Activated T-cell treated with anti-CD3 and anti-CD28 coated beads, Interleukin-2, amount 50 U/mL, for 1 hour (primary cell): ENCODE data around the gene SPECC1.
"Not testable (repeated sequence)": the region's sequence is repeated elsewhere in the genome, so short reads cannot be mapped to it uniquely, and the experiment has no call there.

Experiments used
- DNase-seq: peaks from one replicate; pipeline ENCODE4 v3.0.0-alpha.2; 2020

Gene SPECC1

DNA sequence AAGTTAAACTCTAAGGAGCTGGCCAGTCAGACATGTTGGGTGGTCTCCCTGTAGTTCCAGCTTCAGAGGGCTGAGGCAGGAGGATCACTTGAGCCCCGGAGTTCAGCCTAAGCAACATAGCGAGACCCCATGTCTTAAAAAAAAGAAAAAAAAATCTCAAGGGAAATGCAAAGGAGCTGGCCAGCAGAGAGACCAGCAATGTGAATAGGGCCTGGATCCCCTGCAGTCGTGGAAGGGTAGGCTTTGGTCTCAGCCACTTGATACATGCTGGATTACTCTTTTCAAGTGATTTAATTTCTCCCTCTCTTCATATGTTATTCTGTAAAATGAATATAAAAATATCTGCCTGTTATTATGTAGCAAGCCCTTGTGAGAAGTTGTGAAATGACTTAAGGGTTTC lies 207.7 kb downstream of the SPECC1 start:
- DNase-seq, result no peak

GRCh38 chr17:20217677-20218076 lies 208.5 kb downstream of the SPECC1 start:
- DNase-seq, result no peak

GRCh38 chr17:20218272-20218671 lies 209.1 kb downstream of the SPECC1 start:
- DNase-seq, result no peak

DNA sequence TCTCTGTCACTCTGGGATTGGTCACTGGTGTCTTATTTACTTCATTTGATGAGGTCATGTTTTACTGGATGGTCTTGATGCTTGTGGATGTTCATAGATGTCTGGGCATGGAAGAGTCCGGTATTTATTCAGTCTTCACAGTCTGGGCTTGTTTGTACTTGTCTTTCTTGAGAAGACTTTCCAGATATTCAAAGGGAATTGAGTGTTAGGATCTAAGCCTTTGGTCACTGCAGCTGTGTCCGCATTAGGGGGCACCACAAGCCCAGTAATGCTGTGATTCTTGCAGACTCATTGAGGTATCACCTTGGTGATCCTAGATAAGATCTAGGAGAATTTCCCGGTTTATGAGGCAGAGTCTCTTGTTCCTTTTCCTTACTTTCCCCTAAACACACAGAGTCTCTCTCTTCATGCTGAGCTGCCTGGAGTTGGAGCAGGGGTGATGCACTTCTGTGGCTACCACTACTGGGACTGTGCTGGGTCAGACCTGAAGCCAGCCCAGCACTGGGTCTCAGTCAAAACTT lies 214.7 kb downstream of the SPECC1 start:
- no peak for DNase-seq

DNA sequence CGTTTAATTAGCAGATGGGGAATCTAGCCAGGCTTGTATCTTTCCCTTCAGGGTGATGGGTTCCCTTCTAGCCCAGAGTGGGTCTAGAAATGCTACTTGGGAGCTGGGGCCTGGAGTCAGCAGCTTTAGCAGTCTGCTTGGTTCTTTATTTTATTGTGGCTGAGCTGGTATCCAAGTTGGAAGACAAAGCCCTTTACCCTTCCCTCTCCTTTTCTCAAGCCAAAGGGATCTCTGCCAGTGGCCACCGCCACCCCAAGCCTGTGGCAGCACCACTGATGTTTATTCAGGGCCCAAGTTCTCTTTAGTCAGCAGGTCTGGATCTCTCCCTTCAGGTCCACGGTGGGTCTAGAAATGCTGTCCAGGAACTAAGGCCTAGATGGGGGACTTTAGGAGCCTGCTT lies 215.2 kb downstream of the SPECC1 start:
- DNase-seq, result no peak

- no peak for DNase-seq
Measured at GRCh38 chr17:20225162-20226115, 216.3 kb downstream of the SPECC1 start.

DNA sequence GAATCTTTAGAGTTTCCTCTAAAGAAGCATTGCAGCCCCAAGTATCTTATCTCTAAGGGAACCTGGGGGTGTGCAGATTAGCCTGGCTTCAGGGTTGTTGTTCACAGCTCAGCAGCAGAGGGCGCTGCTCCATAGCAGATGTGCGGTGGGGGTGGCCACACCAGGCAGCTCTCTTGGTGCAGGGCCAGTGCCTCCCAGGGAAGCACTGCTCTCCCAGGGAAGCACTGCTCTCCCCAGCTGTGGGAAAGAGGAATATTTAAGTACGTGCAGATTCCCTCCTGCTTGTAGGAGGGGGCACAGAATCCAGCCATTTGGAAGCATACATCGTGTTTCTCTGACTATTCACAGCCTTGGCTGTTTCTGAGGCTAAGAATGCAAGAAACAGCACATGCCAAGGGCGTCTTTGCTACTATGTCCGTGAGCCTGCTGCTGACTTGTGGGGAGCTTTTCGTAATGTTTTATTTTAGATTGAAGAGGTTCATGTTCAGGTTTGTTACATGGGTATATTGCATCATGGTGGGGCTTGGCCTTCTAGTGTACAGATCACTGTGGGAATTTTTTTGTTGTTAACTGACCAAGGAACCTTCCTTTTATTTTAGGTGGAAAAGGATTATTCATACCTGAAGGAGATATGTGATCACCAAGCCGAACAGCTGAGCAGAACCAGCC lies 217.8 kb downstream of the SPECC1 start:
- peak; percentile 82 for DNase-seq

GRCh38 chr17:20227720-20228370 lies 218.7 kb downstream of the SPECC1 start:
- DNase-seq, result not testable (repeated sequence)

DNA sequence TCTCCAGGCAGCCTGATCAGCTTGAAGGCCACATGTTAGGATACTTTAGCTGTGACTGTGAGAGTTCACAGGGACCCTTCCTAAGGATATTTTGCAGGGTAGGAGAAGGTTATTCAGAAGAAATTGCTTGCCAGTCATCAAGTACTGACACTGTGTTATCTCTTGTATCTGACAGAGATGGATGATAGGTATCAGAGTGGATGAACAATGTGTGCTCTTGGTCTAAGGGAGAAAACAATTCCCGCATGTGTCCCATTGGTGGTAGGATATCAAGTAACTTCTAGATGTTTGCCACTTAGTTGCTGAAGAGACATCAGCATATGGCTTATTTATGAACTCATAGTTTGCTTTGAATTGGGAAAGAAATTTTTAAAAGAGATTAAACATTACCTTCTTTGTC lies 219.3 kb downstream of the SPECC1 start:
- DNase-seq, result no peak

DNA sequence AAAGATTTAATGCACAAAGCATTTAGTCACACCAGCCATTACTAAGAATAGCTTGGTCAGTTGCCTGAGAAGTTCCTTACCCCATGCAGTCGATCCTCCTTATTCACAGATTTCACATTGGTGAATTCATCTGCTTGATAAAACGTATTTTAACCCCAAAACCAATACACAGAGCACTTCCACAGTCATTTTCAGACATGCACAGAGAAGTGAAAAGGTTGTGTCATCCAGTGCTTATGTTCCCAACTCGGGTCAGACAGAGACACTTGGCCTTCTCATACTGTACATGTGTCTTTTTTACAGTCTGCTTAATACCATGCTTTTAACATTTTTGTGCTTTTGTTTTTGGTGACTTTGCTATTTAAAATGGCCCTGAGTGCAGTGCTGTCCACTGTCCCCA lies 219.7 kb downstream of the SPECC1 start:
- no peak for DNase-seq

GRCh38 chr17:20230924-20231323 lies 221.8 kb downstream of the SPECC1 start:
- no peak for DNase-seq

GRCh38 chr17:20232611-20233010 lies 223.5 kb downstream of the SPECC1 start:
- DNase-seq, result no peak

DNA sequence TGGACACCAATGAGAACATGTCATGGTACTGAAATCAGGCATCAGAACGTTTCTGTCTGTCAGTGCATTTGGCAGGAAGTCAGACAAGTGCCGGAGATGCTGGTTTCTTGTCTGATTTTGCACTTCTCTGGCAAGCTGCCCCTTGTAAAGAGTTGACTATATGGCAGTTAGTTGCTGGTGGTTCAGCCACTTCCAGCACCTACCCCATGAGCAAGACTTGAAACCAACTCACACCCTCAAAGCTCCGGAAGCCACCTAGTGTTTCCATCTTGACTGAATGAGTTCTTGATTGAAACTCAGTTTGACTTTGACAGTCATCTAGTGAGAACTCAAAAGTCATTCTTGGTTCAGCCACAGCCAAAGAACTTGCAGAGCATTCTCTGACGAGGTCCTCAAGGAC lies 225.1 kb downstream of the SPECC1 start:
- peak; percentile 26 for DNase-seq

DNA sequence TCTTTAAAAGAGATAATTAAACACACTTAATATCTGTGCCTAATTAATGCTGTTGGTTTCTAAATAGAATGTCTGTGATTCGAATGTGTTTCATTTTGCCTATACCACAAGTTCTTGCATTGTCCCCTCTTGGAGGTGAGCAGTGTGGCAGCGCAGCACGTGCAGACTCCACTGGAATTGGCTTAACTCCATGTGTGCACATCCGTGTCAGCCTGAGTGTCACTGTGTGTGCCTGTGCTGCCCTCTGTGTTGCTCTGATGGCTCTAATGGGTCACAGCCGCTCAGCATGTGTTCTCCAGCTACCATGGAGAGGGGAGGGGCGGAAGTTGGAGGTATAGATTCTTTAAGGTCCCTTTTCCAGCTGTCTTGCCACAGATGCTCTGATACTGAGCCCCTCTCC lies 226.6 kb downstream of the SPECC1 start:
- DNase-seq, result no peak

DNA sequence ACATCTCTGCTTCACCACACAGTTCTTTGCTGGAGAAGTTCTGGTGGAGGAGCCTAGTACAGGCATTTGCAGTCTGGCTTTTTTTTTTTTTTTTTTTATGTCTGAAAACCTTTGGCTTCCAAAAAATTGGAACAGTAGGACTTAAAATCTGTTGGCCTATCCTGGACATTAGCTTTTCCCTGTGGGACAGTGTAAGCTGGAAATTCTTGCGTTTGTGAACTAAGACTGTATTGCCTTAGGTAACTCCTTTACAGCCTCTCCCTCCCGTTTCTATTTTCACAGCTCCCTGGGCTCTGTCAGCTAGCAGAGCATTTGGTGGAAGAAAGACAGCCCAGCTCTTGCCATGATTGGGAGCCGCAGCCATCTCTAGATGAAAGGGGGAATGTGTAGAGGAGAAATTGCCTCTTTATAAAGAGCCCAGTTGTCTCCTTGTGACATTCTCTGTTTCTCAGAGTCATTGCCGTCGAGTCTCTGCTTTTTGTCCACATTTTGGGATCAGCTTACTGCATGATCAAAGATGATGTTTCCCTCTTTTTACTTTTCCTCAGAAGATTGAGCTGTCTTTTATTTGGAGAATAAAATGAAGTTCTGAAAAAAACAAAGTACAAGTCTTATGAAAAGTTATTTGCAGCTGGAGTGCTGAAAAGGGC lies 227.5 kb downstream of the SPECC1 start:
- no peak for DNase-seq

DNA sequence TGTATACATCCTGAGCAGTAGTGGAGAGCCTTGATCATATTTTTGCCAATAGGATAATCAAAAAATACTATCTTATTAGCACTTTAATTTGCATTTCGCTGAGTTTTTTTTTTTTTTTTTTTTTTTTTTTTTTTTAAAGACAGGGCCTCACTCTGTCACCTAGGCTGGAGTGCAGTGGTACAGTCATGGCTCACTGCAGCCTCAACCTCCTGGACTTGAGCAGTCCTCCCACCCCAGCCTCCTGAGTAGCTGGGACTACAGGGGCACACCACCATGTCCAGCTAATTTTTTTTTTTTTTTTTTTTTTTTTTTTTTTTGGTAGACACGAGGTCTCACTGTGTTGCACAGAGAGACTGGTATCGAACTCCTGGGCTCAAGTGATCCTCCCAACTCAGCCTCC lies 230.6 kb downstream of the SPECC1 start:
- DNase-seq, result not testable (repeated sequence)

- DNase-seq, result no peak
Measured at GRCh38 chr17:20241855-20242254, 232.7 kb downstream of the SPECC1 start.

- no peak for DNase-seq
Measured at GRCh38 chr17:20242271-20242670, 233.1 kb downstream of the SPECC1 start.

GRCh38 chr17:20243524-20243923 lies 234.4 kb downstream of the SPECC1 start:
- no peak for DNase-seq

- no peak for DNase-seq
Measured at GRCh38 chr17:20244671-20245070, 235.5 kb downstream of the SPECC1 start.

GRCh38 chr17:20246692-20247091 lies 237.5 kb downstream of the SPECC1 start:
- DNase-seq, result no peak

DNA sequence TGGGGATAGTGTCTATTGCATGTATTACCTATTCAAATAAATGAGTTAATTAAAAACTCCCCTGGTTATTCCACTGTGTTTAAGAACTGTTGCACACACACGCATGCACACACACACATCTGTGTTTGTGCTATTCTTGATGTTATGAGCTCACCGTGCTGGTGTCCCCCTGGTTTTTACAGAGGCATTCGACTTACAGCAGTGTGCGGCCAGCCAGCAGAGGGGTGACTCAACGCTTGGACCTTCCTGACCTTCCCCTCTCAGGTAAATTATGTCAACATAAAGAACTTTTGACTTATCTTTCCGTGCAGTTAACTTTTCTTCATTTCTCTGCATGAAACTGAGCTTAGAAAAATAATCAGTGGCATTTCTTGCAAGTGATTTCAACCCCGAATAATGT lies 244.2 kb downstream of the SPECC1 start:
- DNase-seq, result no peak

GRCh38 chr17:20254541-20254940 lies 245.4 kb downstream of the SPECC1 start:
- no peak for DNase-seq
